Astrocyte (in vitro differentiated cells and primary cell): ENCODE measurements around the gene TRIM58.

Experiments used
- CTCF ChIP-seq: IDR thresholded peaks from 2 replicates; pipeline ENCODE4 v1.5.1; 2011; ENCODE audit warnings: low read depth, mild to moderate bottlenecking, inconsistent platforms, low read length, moderate library complexity; ENCODE audit not compliant: insufficient read depth
- EZH2 ChIP-seq: IDR thresholded peaks from 2 replicates; pipeline ENCODE4 v1.6.1; 2012; ENCODE audit warnings: mild to moderate bottlenecking, low read length, inconsistent platforms; ENCODE audit not compliant: insufficient read depth

DNA sequence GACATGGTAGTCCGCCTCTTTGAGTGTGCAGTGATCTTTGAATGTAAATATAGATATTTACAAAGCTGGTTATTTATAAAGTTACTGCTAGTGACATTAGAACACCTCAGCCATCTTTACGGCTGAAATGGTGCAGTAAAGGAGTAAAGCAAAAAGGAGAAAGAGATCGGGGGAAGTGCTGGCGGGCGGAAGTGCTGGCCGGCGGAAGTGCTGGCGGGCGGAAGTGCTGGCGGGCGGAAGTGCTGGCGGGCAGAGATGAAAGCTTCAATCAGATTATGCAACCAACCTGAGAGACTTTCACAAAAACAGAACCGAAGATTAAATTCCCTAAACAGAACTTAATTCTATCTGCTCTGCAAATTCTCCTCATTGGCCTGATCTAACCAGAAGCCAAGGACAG is 31.6 kb upstream of the TRIM58 start:
- no peak for TF ChIP-seq CTCF
- no peak for TF ChIP-seq EZH2
